Prostate gland (tissue), 2 donors: ENCODE results near the gene NAT10. TPM values are rescaled to one million over a fixed set of nuclear protein-coding genes. Genes with fewer than 3 reads are reported as not detected.

Experiments
- DNase-seq: peaks from one replicate; pipeline ENCODE4 v3.0.0-alpha.2; 2019; ENCODE audit warnings: low spot score
- H3K27ac ChIP-seq, 2 donors: fragments of 200-600 bp; sonication (generic); 2 replicates each; pipeline ENCODE4 v1.5.1; 2017 to 2019
- H3K27me3 ChIP-seq: fragments of 200-600 bp; sonication (generic); replicated peaks from 2 replicates; pipeline ENCODE4 v1.5.1; 2019; ENCODE audit not compliant: insufficient read depth
- H3K36me3 ChIP-seq, 2 donors: fragments of 200-600 bp; sonication (generic); 1 replicate in 1 of 2; 2 replicates in 1 of 2; pipeline versions ENCODE4 v1.5.1 to v1.8.1; 2017 to 2019
- H3K4me1 ChIP-seq: fragments of 200-600 bp; sonication (generic); replicated peaks from 2 replicates; pipeline ENCODE4 v1.5.1; 2019
- H3K4me3 ChIP-seq, 2 donors: fragments of 200-600 bp; sonication (generic); 2 replicates each; pipeline ENCODE4 v1.5.1; 2017 to 2019
- H3K9me3 ChIP-seq: fragments of 200-600 bp; sonication (generic); 2 replicates; pipeline ENCODE4 v1.5.1; 2017
- POLR2A ChIP-seq: fragments of 450-650 bp; IDR thresholded peaks from one replicate; pipeline ENCODE4 v1.6.1; 2016; ENCODE audit warnings: antibody characterized with exemption, mild to moderate bottlenecking
- POLR2AphosphoS5 ChIP-seq: sonication (generic); formaldehyde crosslinking; IDR thresholded peaks from one replicate; pipeline ENCODE4 v1.6.1; 2017; ENCODE audit warnings: antibody characterized with exemption
- WGBS: methylation state at CpG from one replicate; pipeline ENCODE4 v1.1.5; 2018; 5-methylcytosine and 5-hydroxymethylcytosine counted together
- intact Hi-C: fragments of 100-400 bp; cut with DNase I; formaldehyde crosslinking; loops from one replicate; pipeline ENCODE4 v1.14.2; 2022
- total RNA-seq, 2 donors: library from RNA; depleted of rRNA; stranded (reverse); fragments of >200 nt; gene quantifications; one replicate each; pipeline ENCODE4 v1.1.0, GENCODE V29; 2016
- TF ChIP-seq, protein P1 (sequence below), 4 experiments: fragments of 200-600 bp in 2 of 4; fragments of 450-650 bp in 2 of 4; sonication (generic) in 2 of 4; IDR thresholded peaks; 1 replicate in 3 of 4; 2 replicates in 1 of 4; pipeline ENCODE4 v1.5.1; 2016 to 2019; ENCODE audit warnings: antibody characterized with exemption in 4 of 4, mild to moderate bottlenecking in 2 of 4, moderate library complexity in 2 of 4

Gene NAT10
- total RNA-seq, 2 donors from 2014 or later = 21.9 to 34.7 TPM

DNA sequence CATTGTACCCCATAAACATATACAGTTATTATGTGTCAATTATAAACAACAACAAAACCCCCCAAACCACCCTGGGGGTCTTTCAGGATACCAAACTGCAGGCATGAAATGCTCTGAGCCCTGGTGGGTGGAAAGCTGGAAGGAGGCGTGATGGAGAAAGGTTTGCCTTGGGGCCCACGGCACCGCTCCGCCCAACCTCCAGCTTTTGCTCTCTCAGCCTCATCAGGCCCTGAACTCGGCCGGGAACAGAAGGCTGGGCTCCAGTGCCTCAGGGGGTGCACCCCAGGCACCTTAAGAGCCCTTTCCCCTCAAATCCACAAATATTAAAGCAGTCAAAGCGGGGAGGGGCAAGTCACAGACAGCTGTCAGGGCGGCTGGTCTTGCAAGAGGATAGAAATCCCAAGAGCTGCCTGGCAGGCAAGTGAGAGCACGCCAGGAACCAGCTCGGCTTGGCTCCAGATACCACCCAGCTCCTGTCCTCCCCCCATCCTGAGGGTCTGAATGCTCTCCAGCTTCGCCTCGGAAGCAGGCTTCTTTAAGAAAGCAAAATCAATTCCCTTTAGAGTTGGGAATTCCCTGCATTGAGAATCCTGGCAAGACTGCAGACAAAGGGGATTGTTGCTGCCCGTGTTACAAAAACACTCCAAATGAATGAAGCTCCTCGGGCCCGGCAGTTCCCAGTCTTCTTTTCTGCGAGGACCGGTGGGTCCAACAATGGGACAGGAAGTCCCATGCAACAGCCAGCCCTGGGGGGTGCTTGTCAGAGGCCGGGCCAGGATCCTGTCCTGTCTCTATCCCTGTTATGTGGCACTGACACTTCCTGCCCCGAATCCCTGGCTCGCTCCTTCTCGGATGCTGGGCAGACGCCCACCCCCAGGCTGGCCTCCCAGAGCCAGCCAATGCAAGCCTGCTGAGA, 80.8 kb downstream of the NAT10 start:
- H3K27me3 ChIP-seq = no peaks in the 10 kb centered on the region
- H3K9me3 ChIP-seq = no peaks in the 10 kb centered on the region
- 45% methylated on average over 22 of the region's 22 CpGs for WGBS
- no peak overlapping the region for H3K27ac ChIP-seq
- H3K4me3 ChIP-seq = no peak overlapping the region
- intact Hi-C loops = no loop called here
- TF ChIP-seq POLR2A (no peak), POLR2AphosphoS5 (no peak)
- TF ChIP-seq, protein P1, sequence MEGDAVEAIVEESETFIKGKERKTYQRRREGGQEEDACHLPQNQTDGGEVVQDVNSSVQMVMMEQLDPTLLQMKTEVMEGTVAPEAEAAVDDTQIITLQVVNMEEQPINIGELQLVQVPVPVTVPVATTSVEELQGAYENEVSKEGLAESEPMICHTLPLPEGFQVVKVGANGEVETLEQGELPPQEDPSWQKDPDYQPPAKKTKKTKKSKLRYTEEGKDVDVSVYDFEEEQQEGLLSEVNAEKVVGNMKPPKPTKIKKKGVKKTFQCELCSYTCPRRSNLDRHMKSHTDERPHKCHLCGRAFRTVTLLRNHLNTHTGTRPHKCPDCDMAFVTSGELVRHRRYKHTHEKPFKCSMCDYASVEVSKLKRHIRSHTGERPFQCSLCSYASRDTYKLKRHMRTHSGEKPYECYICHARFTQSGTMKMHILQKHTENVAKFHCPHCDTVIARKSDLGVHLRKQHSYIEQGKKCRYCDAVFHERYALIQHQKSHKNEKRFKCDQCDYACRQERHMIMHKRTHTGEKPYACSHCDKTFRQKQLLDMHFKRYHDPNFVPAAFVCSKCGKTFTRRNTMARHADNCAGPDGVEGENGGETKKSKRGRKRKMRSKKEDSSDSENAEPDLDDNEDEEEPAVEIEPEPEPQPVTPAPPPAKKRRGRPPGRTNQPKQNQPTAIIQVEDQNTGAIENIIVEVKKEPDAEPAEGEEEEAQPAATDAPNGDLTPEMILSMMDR (IDR thresholded peaks at IDR 0.05) = no peak
- no peak for DNase-seq
- H3K36me3 ChIP-seq = no peaks in the 10 kb centered on the region
- no peaks in the 10 kb centered on the region for H3K4me1 ChIP-seq

DNA sequence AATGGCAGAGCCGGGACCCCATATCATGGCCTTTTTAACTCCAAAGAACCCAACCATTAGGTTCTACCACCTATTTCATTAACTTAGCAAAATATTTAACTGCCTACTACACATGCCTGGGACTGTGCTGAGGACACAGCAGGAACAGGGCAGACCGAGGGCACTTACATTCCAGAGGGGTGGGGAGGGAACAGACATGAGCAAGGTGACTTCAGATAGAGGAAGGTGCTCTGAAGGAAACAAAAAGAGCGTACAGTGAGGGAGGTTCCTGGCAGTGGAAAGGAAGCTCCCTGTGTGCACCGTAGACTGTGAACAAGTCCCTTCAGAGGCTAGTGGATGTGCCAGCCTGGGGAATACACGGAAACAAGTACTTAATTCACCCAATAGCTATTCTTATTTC, 82.8 kb downstream of the NAT10 start:
- H3K27ac ChIP-seq = no peak overlapping the region
- intact Hi-C loops = no loop called here

DNA sequence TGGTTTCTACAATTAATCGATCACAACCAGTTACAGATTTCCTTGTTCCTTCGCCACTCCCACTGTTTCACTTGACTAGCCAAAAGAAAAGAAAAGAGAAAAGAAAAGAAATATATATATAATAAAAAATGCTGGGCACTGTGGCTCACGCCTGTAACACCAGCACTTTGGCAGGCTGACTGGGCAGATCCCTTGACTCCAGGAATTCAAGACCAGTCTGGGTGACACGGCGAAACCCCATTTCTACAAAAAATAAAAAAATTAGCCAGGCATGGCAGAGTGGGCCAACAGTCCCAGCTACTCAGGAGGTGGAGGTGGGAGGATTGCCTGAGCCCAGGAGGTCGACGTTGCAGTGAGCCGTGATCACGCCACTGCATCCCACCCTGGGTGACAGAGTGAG, 83.8 kb downstream of the NAT10 start:
- H3K27me3 ChIP-seq = no peaks in the 10 kb centered on the region
- WGBS = 87% methylated on average over 9 of the region's 9 CpGs
- intact Hi-C loops = no loop called here
- TF ChIP-seq POLR2AphosphoS5 = no peak
- TF ChIP-seq, protein P1 (IDR thresholded peaks at IDR 0.05) = no peak
- TF ChIP-seq POLR2A = no peak
- no peak overlapping the region for H3K27ac ChIP-seq
- no peak overlapping the region for H3K4me3 ChIP-seq
- H3K9me3 ChIP-seq = no peaks in the 10 kb centered on the region
- no peaks in the 10 kb centered on the region for H3K36me3 ChIP-seq
- no peak for DNase-seq
- H3K4me1 ChIP-seq = no peaks in the 10 kb centered on the region

More for the DNA sequence above, 82.8 kb downstream of the NAT10 start:
- H3K27me3 ChIP-seq = no peaks in the 10 kb centered on the region
- no peaks in the 10 kb centered on the region for H3K4me1 ChIP-seq
- WGBS = 56% methylated on average over 5 of the region's 5 CpGs
- H3K9me3 ChIP-seq = no peaks in the 10 kb centered on the region
- TF ChIP-seq, protein P1 (IDR thresholded peaks at IDR 0.05) = no peak
- TF ChIP-seq POLR2AphosphoS5 (no peak), POLR2A (no peak)
- no peak overlapping the region for H3K4me3 ChIP-seq
- no peaks in the 10 kb centered on the region for H3K36me3 ChIP-seq
- DNase-seq = no peak

DNA sequence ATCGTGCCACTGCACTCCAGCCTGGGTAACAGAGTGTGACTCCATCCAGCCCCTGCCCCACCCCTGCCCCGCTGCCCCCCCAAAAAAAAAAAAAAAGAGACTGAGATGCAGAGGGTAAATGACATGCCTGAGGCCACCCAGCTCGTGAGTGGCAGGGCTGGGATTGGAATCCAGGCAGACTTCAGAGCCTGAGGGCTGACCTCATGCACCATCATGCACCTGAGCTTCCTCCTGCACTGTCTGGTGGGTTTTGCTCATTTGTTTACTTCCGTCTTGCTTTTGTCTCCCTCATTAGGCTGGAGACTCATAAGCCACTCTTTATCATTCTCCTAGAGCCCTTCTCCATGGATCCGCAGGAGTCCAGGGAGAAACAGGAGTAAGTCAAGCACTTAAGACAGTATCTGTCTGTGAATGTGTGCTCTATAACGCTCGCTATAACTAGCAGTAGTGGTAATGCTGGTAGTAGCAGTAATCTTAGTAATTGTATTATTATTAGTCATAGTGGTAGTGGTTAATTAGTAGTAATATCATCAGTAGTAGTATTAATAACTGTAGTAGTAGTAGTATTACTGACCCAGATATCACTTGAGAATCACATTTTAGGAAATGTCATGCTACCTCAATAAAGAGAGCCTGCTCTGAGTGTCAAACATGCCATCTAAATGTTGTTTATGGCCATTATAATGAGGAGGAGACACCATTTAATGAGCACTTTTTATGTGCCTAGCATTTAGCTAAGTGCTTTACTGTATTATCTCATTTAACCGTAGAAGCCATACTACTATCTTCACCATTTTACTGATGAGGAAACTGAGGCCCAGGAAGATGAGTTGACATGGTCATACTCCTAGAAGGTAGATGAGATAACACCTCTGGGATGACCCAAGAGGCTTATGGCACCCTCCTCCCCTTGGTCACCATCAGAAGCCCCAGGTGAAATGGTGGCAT, 85.0 kb downstream of the NAT10 start:
- H3K4me3 ChIP-seq = no peak overlapping the region
- no peaks in the 10 kb centered on the region for H3K9me3 ChIP-seq
- H3K27ac ChIP-seq = no peak overlapping the region
- 94% methylated on average over 8 of the region's 8 CpGs for whole genome bisulfite sequencing
- DNase-seq = no peak
- intact Hi-C loops = no loop called here
- H3K27me3 ChIP-seq = no peaks in the 10 kb centered on the region
- no peaks in the 10 kb centered on the region for H3K4me1 ChIP-seq
- TF ChIP-seq, protein P1 (IDR thresholded peaks at IDR 0.05) = no peak
- no peak for TF ChIP-seq POLR2A
- no peaks in the 10 kb centered on the region for H3K36me3 ChIP-seq
